NCI-H2107 treated with DMSO at 0.1 percent for 48 hours (cell line): ENCODE results near the gene SHISA9.

Source experiments
- DNase-seq: peaks from one replicate; lab custom pipeline; 2025; ENCODE audit not compliant: unreplicated experiment; lab: John Stamatoyannopoulos, UW

Gene SHISA9

DNA sequence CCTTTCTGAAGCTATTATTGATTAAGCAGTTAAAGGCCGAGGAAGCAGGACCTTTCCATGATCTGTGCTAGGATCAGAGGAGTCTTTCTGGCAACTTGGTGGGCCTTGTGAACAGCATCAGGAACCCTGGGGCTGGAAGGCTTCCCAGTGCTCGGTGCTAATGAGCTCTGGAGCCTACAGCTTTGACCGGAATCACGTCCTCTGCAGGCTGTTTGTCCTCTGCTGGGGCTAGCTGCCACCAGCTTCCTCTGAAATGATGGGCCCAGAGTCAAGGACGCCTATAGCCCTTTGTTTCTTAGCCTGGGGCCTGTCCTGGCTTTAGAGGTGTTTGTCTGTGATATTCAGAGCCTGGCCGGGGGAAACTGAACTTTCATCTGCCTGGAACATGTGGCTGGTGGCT, 111.6 kb downstream of the SHISA9 start:
- DNase-seq: no peak

DNA sequence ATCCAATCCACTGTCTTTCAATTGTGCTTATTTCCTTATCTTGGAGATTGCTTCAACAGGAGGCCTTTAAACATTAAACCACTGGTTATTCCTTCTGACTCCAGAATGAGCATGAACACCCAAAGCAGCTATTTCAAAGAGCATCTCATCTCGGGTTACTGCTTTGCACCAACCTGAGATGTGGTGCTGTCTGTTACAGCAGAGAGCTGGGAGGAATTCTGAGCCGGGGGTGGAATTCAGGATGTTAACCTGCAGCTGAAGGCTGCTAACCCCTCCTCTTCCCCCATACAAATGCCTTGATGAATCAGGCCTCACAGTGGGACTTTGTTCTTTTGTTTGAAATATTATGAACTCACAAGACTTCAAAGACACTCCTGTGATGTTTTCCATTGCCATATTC, 113.1 kb downstream of the SHISA9 start:
- peak; percentile 21 for DNase-seq

DNA sequence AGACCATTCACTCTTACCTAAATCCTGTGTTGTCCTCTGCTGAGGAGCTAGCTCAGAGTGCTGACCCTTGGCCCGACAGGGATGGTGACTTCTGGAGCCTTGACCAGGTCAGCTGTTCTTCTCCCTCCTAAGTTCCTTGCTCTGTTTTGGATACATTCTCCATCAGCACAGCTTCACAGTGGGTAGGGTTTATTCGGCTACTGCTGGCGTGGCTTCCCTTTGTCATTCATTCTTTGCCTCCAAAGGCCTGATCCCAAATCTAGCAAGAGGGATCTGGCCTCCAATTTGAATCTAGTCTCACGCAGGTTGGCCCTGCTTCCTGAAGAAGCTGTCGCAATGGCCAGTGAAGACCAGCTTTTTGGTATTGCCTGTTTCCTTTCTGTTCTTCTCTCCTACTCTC, 116.6 kb downstream of the SHISA9 start:
- DNase-seq: no peak

DNA sequence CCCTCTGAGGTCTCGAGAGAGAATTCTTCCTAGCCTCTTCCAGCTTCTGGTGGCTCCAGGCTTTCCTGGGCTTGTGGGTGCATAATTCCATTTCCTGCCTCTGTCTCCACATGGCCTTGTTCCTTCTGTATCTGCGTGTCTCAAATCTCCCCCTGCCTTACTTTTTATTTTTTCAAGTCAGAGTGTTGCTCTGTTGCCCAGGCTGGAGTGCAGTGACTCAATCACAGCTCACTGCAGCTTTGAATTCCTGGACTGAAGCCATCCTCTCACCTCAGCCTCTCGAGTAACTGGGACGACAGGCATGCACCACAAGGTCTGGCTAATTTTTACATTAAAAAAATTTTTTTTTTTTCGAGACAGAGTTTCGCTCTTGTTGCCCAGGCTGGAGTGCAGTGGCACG, 120.6 kb downstream of the SHISA9 start:
- DNase-seq: no peak

DNA sequence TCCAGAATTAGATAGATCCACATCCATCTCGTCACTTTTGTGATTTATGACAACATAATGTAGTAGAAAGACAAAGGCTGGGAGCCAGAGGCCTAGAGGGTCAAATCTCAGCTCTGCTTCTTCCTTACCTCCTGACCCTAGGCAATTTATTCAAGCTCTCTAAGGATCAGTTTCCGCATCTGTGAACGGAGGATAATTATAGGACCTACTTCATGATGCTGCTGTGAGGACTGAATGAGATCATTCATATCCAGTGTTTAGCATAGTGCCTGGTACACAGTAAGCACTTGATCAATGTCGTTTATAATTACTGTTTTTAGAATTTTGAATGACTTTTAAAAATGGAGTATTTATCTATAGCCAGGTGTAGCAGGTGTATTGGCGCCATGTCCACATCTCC, 128.4 kb downstream of the SHISA9 start:
- DNase-seq: no peak

DNA sequence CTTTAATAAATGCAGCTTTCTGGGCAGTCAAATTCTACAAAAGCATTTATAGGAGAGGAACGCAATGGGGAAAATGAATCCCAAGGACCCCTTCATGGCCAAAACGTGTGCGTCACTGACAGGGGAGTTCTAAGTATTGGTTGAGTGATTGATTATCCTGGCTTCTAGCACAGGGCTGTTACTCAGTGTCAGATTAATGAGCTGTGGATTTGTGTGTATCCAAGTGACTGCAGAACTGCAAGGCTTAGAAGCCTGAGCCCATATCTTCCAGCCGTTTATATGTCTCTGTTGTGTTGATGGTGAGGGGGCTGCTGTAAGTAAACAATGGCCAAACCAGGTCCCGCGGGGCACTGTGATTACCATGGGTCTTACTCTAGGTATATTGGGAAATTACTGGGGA, 129.4 kb downstream of the SHISA9 start:
- DNase-seq: no peak

DNA sequence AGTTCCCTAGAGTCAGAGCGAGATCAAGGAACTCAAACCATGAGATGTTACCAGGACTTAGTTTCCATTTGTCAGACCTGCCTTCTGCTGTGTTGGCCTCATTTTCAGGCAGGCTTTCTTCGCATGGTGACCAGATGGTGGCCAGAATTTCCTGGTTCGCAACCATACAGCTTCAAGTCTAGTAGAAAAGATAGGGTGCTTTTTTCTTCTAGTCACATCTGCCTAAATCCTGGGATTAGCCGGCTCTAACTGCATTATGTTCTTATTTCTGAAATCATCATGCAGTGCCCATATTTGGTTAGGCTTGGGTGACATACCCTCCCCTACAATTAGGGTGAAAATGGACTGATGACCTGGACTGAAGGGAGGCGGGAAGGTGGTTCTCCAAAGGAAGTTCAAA, 131.5 kb downstream of the SHISA9 start:
- no peak for DNase-seq

DNA sequence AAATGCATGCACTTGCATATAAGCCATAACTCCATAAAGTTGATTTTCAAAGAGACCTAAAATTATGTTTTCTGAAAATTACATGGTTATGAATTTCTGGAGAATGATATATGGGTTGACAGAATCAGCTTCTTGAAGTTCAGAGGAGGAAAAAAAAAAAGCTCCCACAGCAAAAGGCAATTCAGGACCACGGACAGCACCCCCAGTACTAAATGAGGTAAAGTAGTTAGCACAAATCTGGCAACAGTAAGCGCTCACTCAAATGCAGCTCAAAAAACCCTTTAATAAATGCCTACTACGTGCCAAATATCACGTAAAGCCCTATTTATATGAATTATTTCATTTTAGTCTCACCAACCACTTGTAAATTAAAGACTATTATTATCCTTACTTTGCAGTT, 135.2 kb downstream of the SHISA9 start:
- DNase-seq: no peak

DNA sequence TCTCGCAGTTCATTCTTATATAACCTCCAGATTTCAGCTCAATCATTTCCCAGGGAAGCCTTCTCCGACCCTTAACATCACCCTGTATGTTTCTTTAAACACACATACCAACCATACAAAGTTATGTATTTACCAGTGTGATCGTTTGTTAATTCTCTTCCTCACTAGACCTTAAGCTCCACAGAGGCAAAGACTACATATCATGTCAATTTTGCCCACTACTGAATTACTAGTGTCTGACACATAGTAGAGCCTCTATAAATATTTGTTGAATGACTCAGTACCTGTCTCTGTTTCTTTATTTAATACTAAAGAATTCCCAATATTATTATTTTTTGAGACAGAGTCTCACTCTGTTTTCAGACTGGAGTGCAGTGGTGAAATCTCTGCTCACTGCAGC, 137.2 kb downstream of the SHISA9 start:
- no peak for DNase-seq

DNA sequence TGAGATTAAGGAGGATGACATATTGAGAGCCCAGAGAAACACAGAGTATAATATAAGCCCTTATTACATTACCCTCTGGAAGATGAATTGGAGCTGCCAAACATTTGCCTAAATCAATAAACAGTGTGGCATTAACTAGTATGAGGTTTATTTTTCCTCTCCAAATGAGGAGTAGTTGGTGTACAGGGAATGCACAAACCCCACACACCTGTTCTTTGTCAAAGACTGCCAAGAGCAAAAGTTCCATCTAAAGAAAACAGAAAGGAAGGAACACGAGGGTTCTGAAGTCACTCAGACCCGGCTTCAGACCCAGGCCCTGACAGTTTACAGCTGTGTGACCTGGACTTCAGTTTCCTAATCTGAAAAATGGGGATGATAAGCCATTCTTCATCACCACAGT, 138.1 kb downstream of the SHISA9 start:
- DNase-seq: peak; percentile 82

DNA sequence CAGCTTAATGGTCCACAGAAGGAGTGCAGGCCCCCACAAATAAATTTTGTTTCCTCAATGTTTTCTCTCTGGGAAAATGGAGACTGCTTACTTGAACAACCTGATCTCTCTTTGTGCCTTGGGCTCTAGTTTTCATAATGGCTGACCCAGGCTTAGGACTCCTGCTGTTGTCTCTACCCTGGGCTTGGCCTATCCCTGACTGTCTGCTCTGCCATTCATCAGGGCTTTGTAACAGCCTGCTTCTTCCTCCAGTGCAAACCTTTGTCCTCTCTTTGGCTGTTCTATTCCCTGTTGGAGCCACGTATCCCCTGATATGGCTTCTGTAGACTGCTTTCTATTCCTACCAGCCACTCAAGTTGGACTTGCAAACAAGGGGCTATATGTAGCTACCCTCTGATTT, 139.8 kb downstream of the SHISA9 start:
- DNase-seq: no peak

DNA sequence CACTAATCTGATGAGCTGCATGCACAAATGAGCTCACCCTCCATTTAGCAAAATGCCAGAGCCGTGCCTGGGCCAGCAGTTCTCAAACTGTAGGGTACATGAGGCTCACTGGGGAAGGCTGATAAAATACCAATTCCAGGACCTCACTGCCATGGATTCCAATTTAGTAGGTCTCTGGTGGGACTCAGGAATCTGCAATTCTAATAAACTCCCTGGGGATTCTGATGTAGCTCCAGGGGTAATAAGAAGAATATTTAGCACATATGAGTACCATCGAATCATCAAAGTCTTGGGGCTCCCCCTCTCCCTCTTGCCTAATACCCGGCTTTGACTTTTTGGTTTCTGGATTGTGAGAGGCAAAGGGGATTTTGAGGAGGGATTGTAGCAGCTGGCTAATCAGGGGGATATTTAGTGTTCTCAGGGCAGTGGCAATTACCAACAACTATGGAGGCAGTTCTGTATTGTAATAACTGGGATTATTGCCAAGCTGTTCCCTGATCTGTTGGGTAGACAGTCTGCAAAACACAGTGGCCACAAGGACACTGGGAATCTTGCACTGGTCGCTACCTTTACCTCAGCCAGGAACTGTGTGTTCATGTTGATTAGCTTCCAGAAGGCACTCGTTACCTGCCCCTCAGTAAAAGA, 140.4 kb downstream of the SHISA9 start:
- peak; percentile 3 for DNase-seq

DNA sequence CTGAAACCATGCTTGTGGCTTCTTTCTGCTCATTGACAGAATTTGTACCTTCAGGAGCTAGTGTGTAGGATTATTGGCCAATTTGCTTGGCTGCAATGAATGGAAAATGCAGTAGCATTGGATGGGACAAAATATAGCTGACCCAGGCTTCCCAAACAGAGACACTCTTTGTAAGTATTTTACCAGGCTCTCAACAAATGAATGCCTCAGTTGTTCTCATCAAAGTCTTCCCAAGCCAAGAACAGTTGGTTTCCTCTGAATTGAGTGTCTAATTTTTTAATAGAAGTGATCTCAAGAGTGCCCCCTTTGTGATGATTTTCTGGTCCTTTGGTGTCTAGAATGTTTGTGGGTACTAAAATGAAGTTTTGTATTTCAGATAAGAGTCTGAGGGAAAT, 140.9 kb downstream of the SHISA9 start:
- DNase-seq: no peak

DNA sequence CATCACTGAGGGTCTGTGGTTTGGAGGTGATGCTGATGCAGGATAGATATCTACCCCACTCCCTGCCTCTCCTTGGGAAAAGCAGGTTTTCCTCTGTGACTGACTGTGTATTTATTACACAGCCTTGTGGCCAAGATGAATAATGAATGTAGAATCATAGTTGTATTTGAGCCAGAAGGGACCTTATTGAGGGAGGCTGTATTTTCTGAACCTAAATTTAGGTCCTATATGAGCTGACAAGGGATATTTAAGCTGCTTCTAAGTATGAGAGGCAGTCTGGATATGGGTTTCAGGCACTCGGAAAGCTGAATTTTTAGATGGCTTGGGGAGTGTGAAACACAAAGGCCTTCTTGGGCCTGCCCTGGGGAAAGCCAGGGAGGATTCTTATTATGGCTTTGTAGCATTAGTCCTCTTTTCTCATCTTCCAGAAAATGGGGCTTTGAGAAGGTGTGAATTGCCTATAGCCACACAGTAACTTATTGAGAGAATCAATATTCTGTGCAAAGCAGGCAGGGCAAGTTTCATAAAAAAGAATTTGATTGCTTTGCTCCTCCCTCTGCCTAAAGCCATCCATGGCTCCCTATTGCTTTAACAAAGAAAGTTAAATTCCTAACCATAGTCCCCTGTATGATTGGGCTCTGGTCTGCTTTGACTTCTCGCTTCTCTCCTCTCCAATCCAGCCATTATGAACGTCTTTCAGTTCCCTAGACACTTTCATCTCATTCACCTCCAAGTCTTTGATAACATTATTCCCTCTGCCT, 144.8 kb downstream of the SHISA9 start:
- no peak for DNase-seq

DNA sequence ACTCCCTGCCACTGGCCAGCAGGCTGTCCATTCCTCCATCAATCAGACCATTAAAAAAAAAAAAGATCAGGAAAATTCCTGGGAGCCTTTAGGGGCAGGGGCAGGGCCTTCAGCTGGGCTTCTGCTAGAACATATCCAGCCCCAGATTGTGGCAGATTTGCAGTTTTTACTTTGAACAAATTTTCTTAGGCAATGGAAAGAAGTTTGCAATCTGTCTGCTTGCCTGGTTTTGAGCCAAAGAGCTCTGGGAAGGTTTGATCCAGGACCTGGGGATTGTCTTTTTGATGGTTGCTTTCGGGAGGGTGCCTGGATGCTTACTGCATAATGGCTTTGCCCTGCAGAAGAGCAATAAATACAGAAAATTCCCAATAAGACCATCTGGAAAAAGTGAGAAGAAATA, 145.9 kb downstream of the SHISA9 start:
- no peak for DNase-seq

DNA sequence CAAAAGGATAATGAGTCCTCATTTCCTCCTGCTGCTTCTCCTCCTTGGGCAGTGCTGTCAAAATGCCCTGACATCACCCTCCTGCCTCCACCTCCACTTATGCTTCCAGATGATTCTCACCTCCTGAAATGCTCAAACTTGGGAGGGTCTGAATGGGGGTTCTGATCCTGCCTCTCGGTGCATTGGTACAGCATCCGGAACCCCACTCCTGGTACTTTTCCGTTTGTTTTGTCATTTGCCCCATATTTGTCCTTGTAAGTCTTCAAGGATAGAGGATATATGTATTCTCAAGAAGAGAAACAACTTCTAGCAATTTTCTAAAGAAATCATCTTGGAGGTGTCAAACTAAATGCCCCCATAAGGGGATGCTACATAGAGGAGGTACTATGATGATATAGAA, 148.3 kb downstream of the SHISA9 start:
- DNase-seq: no peak

DNA sequence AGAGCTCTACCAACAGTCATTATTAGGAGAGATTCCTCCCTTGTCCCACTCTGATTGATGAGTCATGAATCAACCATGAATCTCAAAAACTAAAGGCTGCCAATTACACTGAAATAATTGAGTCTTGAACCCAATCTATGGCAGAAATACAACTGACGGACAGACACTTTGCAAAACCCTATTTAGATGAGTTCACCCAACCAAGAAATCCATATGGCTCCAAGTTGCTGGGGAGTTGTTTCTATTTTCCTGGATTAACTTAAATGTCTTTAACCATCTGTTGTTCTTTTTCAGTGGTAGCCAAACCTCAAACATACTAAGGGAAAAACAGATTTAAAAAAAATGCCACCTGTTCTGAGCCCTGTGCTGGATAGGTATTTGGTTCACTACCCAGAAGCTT, 151.0 kb downstream of the SHISA9 start:
- DNase-seq: no peak

DNA sequence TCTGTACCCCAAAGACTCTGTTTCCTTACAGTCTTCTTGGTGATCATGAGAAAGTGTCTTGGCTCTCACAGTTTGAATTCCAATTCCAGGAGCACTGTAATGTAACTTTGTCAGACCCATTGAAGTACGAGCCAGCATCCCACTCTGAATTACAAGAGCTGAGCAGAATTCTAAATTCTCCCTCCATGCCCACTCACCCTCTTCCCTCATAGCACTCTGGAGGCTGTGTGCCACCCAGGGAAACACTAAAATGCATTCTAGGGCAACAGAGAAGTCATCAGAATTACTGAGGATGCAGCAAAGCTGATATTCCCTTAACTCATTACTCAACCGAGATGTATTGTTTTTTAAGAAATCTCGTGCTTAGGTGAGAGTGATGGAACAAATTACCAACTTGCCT, 154.1 kb downstream of the SHISA9 start:
- no peak for DNase-seq

DNA sequence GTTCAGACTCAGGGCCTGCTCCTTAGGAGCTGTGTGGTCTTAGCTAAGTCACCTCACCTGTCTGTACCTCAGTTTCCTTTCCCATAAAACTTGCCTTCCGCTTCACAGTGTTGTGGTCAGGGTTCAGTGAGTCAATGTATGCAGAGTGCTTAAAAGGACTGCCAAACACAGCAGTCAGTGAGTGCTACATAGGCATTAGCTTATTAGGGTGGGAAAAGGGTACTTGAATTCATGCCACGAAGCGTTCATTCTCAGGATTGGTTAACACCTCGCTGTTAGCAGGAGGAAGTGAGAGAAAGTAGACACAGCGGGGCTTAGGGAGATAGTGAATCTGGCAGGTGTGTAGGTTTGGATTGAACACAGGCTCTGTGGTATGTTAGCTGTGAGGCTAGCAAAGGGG, 155.2 kb downstream of the SHISA9 start:
- DNase-seq: peak; percentile 70

DNA sequence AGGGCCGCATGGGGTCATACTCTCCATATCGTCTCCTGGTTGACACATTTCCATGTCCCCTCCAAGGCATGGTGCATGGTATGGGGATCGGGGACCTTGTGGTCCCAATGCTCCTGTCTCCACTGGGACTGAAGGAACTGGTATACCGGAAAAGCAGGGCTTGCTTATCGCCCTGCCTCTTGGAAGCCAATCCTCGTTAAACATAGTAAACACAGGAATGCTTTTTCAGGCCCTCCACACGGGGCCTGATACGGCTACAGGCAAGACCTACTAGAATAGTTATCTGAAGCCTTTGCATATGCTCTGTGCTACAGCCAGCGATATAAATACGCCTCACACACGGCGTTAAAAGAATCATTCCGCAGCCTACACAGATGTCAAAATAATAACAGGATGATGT, 159.5 kb downstream of the SHISA9 start:
- no peak for DNase-seq

DNA sequence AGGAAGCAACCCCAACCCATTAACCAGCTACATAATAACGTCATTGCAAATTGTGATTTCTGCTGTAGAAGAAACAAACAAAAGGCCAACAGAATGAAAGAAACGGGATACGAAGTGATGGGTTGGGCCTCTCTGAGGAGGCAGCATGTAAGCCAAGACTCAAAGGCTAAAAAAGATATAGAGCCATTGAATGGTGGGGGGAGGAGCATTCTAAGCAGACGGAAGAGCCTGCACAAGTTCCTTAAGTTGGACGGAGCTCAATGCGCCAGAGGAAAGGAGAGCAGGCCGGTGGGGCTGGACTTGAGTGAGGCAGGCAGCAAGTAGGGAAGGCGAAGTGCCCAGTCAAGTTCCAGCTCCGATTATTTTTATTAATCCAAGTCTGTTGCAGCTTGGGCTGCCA, 160.3 kb downstream of the SHISA9 start:
- DNase-seq: no peak

DNA sequence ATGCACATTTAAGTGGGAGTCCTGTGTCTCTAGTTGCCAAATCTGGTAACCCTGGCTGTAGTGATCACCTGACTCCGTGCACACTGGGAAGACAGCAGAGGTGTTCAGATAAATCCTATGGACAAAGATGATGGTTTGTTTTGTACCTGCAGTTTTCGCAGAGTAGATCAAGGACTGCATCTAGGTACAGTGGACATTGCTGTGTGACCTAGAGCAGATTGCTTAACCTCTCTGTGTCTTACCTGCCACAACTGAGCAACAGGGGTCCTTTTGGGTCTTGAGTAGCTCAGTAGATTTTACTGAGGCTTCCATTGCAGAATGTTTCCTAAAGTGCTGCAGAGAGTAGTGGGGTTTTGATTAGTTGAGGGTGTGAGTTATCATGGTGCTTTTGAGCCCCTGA, 160.8 kb downstream of the SHISA9 start:
- no peak for DNase-seq

DNA sequence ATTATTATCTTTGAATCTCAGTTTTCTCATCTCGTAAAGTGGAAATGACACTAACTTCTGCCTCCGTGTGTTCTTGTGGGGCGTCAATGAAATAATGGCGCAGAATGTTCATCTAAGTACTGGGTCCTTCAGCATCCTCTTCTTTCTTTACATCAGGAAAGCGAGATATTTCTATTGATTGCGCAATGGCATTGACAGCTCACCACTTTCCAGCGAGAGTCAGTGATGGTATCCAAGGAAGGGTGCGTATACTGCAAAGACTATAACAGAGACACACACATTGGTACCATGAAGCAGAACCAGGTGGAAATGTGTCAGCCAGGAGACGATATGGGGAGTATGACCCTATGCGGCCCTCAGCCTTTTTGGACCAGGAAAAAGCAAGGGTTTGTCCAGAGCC, 162.1 kb downstream of the SHISA9 start:
- no peak for DNase-seq
